HG02973 (cell line): Measurements from ENCODE around the gene CNTN5.
"Not testable (repeated sequence)": the region's sequence is repeated elsewhere in the genome, so short reads cannot be mapped to it uniquely, and the experiment has no call there.

Experiments used
- ATAC-seq: cut with Tn5 transposase; IDR thresholded peaks from one replicate; pipeline ENCODE4 v1.9.1; 2021; ENCODE audit warnings: moderate library complexity; ENCODE audit not compliant: unreplicated experiment

CNTN5 gene

GRCh38 chr11:100274466-100274865 lies 1253.7 kb downstream of the CNTN5 start:
- not testable (repeated sequence) for ATAC-seq

- no peak for ATAC-seq
Measured at GRCh38 chr11:100294748-100295147, 1274.0 kb downstream of the CNTN5 start.

DNA sequence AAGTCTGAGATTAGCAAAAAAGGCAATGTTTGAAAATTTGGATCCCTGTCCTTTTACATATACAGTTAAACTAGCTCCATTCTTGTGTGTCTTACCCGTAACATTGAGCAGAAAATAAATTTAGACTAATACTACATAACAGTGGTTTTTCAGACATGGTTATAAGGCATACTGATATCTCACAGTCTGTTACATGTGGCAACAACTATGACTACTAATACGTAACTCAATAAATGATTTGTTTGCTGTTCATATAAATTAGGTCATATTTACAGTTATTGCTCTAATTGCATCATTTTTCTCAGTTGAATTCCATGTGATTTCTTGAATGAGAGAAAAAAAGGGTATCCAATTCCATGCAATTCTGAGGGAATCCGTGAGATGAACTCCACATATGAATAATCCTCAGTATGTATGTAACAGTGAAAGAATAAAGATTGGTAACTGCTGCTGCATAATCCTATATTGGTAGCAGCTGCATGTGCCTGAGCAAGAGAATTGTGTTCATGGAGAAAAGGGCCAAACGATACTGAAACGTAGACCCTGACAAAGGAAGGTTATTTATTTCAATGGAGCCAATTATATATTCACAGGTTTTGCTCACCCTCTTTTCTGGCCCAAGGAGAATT lies 1275.4 kb downstream of the CNTN5 start:
- no peak for ATAC-seq

DNA sequence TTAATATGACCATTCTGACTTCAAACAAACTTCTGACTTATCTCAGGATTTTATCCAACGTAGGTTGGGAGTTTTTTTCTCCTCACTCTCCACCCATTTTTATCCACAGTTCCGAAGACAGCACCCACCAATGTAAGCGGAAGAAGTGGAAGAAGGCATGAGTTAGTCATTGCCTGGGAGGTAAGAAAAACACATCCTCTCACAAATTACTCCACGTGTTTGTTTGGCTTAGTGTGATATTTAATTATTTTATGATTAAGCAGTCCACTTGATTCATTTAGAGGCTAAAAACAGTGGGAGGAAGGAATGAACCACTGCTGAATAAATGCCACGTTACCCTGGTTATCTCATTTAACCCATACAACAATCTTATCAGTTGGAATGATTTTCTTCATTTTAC lies 1276.8 kb downstream of the CNTN5 start:
- ATAC-seq: no peak

GRCh38 chr11:100302824-100303223 lies 1282.1 kb downstream of the CNTN5 start:
- no peak for ATAC-seq

GRCh38 chr11:100303897-100304296 lies 1283.1 kb downstream of the CNTN5 start:
- ATAC-seq: no peak

DNA sequence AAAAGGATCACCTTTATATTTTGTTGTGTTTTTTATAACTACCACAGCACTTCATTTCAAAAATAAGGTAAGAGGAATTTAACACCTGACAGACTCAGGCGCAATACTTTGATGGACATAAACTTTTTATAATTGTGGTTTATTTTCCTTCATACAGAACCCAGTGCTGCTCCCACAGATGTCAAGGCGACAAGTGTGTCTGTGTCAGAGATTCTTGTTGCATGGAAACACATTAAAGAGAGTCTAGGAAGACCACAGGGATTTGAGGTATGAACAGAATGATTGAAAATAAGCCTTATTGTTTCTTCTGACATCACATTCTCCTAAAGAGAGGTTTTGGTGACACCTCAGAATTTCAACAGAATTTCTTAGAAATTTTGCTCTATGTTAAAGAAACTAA lies 1287.5 kb downstream of the CNTN5 start:
- no peak for ATAC-seq

DNA sequence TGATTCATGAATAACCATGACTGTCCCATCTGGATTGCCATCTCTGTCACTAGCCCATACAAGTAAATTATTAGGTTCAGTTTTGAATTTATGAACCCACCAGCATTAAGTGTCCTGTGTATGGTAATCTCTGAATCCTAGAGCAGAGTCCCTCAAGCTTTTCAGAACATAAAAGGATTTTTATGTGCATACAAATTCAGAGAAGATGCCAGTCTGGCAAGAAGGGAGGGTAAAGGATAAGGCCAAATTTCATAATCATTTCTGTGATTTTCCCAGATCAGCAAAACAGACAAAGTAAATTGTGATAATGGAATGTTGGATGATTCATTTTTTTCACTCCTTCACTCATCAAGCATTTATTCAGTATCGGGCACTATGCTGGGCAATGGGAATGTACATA lies 1295.2 kb downstream of the CNTN5 start:
- no peak for ATAC-seq

- ATAC-seq: no peak
Measured at GRCh38 chr11:100316952-100317351, 1296.2 kb downstream of the CNTN5 start.

DNA sequence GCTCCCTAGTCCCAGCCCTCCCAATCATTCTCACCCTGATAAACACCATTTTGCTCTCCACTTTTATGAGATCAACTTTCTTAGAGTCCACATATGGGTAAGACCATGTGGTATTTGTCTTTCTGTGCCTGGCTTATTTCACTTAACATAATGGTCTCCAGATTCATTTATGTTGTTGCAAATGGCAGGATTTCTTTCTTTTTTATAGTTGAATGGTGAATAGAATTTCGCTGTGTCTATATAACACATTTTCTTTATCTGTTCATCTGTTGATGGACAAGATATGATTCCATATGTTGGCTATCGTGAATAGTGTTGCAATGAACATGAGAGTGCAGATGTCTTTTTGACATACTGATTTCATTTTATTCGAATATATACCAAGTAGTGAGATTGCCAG lies 1298.9 kb downstream of the CNTN5 start:
- no peak for ATAC-seq

DNA sequence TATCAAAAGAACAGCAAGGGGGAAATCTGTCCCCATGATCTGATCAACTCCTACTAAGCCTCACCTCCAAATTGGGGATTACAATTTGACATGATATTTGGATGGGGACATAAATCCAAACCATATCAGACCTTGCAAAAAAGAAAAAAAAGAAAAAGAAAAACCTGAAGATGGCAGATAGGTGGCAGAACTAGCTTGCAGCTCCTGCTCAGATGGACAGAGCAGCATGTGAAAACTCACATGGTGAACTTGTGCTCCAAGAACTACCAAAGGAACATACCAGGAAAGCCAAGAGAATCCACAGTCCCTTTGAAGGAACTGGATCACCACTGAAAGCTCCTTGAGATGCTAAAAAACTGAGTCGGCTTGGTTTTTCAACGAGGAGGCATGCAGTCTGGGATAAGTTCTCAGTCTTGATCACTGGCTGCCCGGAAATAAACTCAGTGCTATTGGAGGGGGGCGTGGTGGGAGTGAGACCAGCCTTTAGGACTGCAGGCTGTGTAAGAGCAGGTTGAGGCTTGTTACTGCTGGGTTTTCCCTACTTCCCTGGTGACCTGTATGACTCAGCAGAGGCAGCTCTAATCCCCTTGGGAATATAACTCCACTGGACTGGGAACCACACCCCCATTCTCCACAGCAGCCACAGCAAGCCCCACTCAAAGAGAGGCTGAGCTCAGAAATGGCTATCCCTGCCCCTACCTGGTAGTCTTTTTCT lies 1308.0 kb downstream of the CNTN5 start:
- ATAC-seq: no peak

- no peak for ATAC-seq
Measured at GRCh38 chr11:100329352-100329751, 1308.6 kb downstream of the CNTN5 start.

DNA sequence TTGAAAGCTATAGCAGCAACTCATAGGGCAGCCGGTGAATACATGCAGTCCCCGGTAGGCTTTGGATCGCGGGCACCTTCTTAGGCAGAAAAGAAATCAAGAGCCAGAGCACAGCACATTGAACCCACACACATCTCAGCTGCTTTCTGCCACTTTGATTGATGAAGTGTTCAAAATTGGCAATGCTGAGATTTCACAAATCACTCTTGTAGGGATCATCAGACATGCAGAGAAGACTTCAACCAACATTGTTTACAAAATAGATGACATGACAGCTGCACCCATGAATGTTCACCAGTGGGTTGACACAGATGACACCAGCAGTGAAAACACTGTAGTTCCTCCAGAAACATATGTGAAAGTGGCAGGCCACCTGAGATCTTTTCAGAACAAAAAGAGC lies 1316.1 kb downstream of the CNTN5 start:
- ATAC-seq: no peak

DNA sequence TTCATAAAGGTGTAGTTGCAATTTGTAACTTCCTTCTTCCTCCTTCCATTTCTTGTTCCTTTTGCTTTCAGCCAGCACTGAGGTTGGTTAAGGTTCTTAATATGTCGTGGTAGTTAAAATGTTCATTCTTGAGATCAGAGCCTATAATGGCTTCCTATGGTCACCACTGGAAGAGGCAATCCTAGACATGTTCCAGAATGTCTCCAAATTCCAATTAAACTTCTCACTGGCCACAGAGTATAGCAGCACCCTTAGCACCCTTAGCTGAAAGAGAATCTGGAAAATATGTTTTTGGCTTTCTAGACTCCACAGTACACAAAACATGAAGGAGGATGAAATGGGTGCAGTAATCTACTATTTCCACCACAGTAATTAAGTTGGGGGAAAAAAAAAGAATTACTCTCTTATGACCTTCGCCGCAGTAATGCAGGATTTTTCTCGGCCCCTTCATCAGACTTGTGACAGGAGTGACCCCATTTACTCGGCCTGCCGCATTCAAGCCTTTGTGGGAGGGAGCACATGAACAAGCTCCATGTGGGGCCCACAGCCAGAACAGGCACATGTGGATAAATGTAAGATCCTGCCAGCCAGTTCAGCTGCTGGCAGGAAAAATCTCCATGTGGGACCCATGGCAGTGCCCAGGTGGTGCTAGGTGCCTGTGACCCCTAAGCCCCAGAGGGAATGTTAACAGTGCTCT lies 1317.5 kb downstream of the CNTN5 start:
- ATAC-seq: no peak

GRCh38 chr11:100340466-100341319 lies 1319.9 kb downstream of the CNTN5 start:
- no peak for ATAC-seq

GRCh38 chr11:100353083-100353482 lies 1332.3 kb downstream of the CNTN5 start:
- no peak for ATAC-seq

DNA sequence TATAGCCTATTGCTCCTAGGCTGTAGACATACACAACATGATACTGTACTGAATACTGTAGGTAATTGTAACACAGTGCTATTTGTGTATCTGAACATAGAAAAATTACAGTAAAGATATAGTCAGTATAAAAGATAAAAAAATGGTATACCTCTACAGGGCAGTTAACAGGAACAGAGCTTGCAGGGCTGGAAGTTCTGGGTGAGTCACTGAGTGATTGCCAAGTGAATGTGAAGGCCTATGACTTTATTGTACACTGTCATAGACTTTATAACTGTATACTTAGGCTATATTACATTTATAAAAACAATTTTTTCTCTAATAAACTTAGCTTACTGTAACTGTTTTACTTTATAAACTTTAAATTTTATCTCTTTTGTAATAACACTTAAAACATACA lies 1334.0 kb downstream of the CNTN5 start:
- ATAC-seq: no peak

- no peak for ATAC-seq
Measured at GRCh38 chr11:100356035-100356434, 1335.3 kb downstream of the CNTN5 start.

- ATAC-seq: no peak
Measured at GRCh38 chr11:100359281-100359680, 1338.5 kb downstream of the CNTN5 start.

- ATAC-seq: no peak
Measured at GRCh38 chr11:100367892-100368291, 1347.1 kb downstream of the CNTN5 start.

DNA sequence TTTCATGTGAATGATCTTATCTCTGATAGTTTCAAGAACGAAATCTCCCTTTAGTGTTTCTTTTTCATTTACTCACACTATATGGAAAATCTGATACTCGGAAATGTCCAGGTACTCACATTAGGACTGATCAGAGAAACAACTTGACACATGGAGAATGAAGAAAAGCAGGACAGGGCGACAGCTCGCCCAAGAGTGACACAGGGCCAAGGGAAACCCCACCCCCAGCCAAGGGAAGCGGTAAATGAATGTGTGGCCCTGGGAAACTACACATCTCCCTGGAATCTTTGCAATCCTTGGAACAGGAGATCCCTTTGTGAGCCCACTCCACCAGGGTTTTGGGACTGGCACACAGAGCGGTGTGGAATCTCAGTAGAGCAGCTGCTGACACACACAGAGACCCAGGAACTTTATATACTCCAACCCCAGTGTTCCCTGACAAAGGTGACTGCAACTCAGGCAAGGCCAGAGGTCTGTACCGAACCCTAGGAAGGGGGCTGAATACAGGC lies 1362.7 kb downstream of the CNTN5 start:
- ATAC-seq: no peak
